ENCODE data around the gene JCAD. TPM values are rescaled to one million over a fixed set of nuclear protein-coding genes. Genes with fewer than 3 reads are reported as not detected.

Gene JCAD
- total RNA-seq, 2 donors from 2014 or later = 8.3 to 113 TPM

GRCh38 chr10:30098629-30099028 is 39.2 kb upstream of the JCAD start:
- TF ChIP-seq POLR2AphosphoS5 (IDR thresholded peaks at IDR 0.05) = peak; percentile 35
- no peak for TF ChIP-seq CTCF (IDR thresholded peaks at IDR 0.05)
- no peak for DNase-seq (ENCODE audit: low spot score)
- intact Hi-C loops (cut with DNase I) = no loop called here
- Histone ChIP-seq H3K27me3 (replicated peaks; ENCODE audit: insufficient read depth) (no peaks in the 10 kb centered on the region), H3K4me3 (no peak overlapping the region), H3K4me1 (replicated peaks) (no peaks in the 10 kb centered on the region), H3K27ac (no peak overlapping the region), H3K36me3 (no peaks in the 10 kb centered on the region), H3K9me3 (no peaks in the 10 kb centered on the region)
- WGBS = 7% methylated on average over 3 of the region's 3 CpGs

- 89% methylated on average over 4 of the region's 4 CpGs for WGBS
- H3K9me3 ChIP-seq = no peaks in the 10 kb centered on the region
- H3K27me3 ChIP-seq (replicated peaks; ENCODE audit: insufficient read depth) = no peaks in the 10 kb centered on the region
- TF ChIP-seq POLR2AphosphoS5 (IDR thresholded peaks at IDR 0.05) (no peak), POLR2A (IDR thresholded peaks at IDR 0.05) (no peak), CTCF (IDR thresholded peaks at IDR 0.05) (no peak)
- intact Hi-C loops (cut with DNase I) = no loop called here
- DNase-seq (ENCODE audit: low spot score) = no peak
- no peak overlapping the region for H3K27ac ChIP-seq
- H3K36me3 ChIP-seq = no peaks in the 10 kb centered on the region
- no peaks in the 10 kb centered on the region for H3K4me1 ChIP-seq (replicated peaks)
- no peak overlapping the region for H3K4me3 ChIP-seq
These were observed 37.2 kb upstream of the JCAD start for GRCh38 chr10:30096564-30096963.

GRCh38 chr10:30095631-30096422 is 36.4 kb upstream of the JCAD start:
- H3K27me3 ChIP-seq (replicated peaks; ENCODE audit: insufficient read depth) = no peaks in the 10 kb centered on the region
- 91% methylated on average over 6 of the region's 6 CpGs for WGBS
- H3K36me3 ChIP-seq = no peaks in the 10 kb centered on the region
- no peaks in the 10 kb centered on the region for H3K4me1 ChIP-seq (replicated peaks)
- intact Hi-C loops (cut with DNase I) = no loop called here
- H3K4me3 ChIP-seq = no peak overlapping the region
- H3K9me3 ChIP-seq = no peaks in the 10 kb centered on the region
- no peak overlapping the region for H3K27ac ChIP-seq
- no peak for TF ChIP-seq CTCF (IDR thresholded peaks at IDR 0.05)
- TF ChIP-seq POLR2A (IDR thresholded peaks at IDR 0.05) = no peak
- TF ChIP-seq POLR2AphosphoS5 (IDR thresholded peaks at IDR 0.05) = no peak
- DNase-seq (ENCODE audit: low spot score) = no peak

GRCh38 chr10:30094601-30095000 is 35.2 kb upstream of the JCAD start:
- intact Hi-C loops (cut with DNase I) = no loop called here
- WGBS = 73% methylated on average over 5 of the region's 5 CpGs
- Histone ChIP-seq H3K4me3 (no peak overlapping the region), H3K27me3 (replicated peaks; ENCODE audit: insufficient read depth) (no peaks in the 10 kb centered on the region), H3K27ac (no peak overlapping the region), H3K4me1 (replicated peaks) (no peaks in the 10 kb centered on the region), H3K9me3 (no peaks in the 10 kb centered on the region), H3K36me3 (no peaks in the 10 kb centered on the region)
- no peak for DNase-seq (ENCODE audit: low spot score)
- TF ChIP-seq CTCF (IDR thresholded peaks at IDR 0.05) (no peak), POLR2A (IDR thresholded peaks at IDR 0.05) (no peak), POLR2AphosphoS5 (IDR thresholded peaks at IDR 0.05) (peak; percentile 16)

- Histone ChIP-seq H3K4me1 (replicated peaks) (no peaks in the 10 kb centered on the region), H3K36me3 (no peaks in the 10 kb centered on the region), H3K27me3 (replicated peaks; ENCODE audit: insufficient read depth) (no peaks in the 10 kb centered on the region), H3K9me3 (no peaks in the 10 kb centered on the region), H3K27ac (no peak overlapping the region), H3K4me3 (no peak overlapping the region)
- WGBS = 90% methylated on average over 9 of the region's 9 CpGs
- no peak for DNase-seq (ENCODE audit: low spot score)
- no peak for TF ChIP-seq POLR2AphosphoS5 (IDR thresholded peaks at IDR 0.05)
- intact Hi-C loops (cut with DNase I) = no loop called here
These were observed 34.0 kb upstream of the JCAD start for GRCh38 chr10:30093303-30093950.

Data from prostate gland (tissue), 2 donors.